HCEC 1CT (cell line): ENCODE data around the gene SEC24C.
"Not testable (repeated sequence)": the region's sequence is repeated elsewhere in the genome, so short reads cannot be mapped to it uniquely, and the experiment has no call there.

Source experiments
- DNase-seq: peaks from one replicate; pipeline ENCODE4 v3.0.0-alpha.2; 2017

SEC24C gene, protein sequence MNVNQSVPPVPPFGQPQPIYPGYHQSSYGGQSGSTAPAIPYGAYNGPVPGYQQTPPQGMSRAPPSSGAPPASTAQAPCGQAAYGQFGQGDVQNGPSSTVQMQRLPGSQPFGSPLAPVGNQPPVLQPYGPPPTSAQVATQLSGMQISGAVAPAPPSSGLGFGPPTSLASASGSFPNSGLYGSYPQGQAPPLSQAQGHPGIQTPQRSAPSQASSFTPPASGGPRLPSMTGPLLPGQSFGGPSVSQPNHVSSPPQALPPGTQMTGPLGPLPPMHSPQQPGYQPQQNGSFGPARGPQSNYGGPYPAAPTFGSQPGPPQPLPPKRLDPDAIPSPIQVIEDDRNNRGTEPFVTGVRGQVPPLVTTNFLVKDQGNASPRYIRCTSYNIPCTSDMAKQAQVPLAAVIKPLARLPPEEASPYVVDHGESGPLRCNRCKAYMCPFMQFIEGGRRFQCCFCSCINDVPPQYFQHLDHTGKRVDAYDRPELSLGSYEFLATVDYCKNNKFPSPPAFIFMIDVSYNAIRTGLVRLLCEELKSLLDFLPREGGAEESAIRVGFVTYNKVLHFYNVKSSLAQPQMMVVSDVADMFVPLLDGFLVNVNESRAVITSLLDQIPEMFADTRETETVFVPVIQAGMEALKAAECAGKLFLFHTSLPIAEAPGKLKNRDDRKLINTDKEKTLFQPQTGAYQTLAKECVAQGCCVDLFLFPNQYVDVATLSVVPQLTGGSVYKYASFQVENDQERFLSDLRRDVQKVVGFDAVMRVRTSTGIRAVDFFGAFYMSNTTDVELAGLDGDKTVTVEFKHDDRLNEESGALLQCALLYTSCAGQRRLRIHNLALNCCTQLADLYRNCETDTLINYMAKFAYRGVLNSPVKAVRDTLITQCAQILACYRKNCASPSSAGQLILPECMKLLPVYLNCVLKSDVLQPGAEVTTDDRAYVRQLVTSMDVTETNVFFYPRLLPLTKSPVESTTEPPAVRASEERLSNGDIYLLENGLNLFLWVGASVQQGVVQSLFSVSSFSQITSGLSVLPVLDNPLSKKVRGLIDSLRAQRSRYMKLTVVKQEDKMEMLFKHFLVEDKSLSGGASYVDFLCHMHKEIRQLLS

GRCh38 chr10:73743905-73744663 is at the start of gene SEC24C:
SEC24C (plus strand) TSS chr10:73744372; CDS start chr10:73746833, 2,461 bp downstream.
- peak; percentile 95 for DNase-seq

- DNase-seq: peak; percentile 2
Measured at GRCh38 chr10:73695302-73695701, 48.9 kb upstream of the SEC24C start.

DNA sequence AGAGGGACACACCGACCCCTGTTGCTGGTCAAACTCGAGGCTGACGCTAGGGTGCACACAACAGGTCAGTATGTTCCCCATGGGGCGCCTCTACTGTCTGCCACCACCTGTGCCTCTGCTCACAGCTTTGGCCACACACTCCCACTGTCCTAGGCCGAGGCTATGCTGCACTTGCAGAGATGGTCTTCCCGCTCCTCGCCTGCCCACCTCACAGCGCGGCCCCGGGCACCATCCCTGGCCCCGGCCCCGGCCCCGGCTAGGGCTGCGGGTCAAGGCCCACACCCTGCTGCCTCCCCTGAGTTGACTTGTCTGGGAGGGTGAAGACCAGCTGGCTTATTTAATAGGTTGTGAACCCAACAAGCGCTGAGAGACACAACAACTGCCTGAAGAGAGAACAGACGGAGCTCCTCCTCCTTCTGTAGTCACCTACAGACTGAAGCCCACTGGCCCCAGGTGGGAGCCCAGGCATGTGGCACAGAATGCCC is 46.5 kb upstream of the SEC24C start, which contains the start of gene AGAP5:
Gene AGAP5 (minus strand): TSS at position 435 of the 485 bp plus-strand sequence. CDS start 354 bp downstream, at position 81.
- DNase-seq: not testable (repeated sequence)

- not testable (repeated sequence) for DNase-seq
Measured at GRCh38 chr10:73698819-73699218, 45.4 kb upstream of the SEC24C start.

- DNase-seq: not testable (repeated sequence)
Measured at GRCh38 chr10:73703924-73704323, 40.2 kb upstream of the SEC24C start.

DNA sequence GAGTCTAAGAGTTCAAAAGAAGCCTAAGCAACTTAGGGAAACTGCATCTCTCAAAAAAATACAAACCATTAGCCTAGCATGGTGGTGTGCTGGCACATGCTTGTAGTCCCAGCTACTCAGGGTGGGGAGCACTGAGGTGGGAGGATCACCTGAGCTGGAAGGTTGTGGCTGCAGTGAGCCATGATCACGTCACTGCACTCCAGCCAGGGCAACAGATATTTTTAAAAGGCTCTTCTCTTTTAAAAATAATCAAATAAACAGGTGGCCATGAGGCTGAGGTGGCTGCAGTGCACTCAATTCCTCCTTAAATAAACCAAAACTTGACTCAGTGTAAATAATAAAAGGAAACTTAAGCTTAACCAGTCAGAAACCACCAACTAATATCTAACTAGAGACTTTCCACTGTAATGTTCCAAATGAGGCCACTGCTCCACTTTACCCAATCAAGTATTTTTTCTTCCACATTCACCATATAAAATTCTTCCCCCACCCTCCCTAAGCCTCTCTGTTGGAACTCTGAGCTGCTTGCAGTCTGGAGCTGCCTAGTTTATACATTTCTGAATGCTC is 38.6 kb upstream of the SEC24C start:
- not testable (repeated sequence) for DNase-seq

- not testable (repeated sequence) for DNase-seq
Measured at GRCh38 chr10:73706488-73706887, 37.7 kb upstream of the SEC24C start.

- not testable (repeated sequence) for DNase-seq
Measured at GRCh38 chr10:73707628-73708027, 36.5 kb upstream of the SEC24C start.

GRCh38 chr10:73708122-73708521 is 36.0 kb upstream of the SEC24C start:
- DNase-seq: not testable (repeated sequence)

DNA sequence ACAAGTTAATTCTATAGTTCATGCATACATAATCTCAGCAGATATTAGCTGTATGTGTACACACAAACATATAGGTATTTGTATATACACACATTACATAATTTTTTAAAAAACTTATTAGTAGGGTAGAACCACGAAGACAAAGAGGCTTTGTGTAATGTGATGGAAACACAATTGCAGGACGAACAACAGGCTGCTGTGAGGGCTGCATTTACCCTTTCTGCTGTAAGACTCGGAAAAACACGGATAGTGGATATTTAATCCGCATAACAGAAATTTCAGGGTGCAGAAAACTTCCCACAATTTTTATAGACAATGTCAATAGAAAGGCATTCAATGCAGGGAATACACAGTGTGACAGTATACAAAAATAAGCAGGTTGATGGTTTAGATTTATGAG is 32.5 kb upstream of the SEC24C start:
- not testable (repeated sequence) for DNase-seq

DNA sequence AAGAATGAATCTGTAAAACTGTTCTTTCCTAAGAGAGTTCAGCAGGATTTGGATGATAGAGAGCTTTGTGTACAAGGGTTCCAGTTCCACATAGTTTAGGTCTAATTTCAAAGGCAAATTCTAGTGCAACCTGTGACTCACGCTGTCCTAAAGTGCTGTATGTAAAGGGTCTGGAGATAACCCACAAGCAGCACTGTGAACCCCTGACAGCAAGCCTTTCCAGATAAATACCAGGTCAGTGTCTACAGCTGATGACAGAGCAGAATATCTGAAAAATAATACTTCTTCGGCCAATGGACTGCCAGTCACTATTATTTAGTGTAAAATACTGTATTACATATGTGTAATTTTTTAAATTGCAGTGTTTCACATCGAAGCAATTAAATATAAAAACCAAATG is 30.3 kb upstream of the SEC24C start:
- DNase-seq: not testable (repeated sequence)

DNA sequence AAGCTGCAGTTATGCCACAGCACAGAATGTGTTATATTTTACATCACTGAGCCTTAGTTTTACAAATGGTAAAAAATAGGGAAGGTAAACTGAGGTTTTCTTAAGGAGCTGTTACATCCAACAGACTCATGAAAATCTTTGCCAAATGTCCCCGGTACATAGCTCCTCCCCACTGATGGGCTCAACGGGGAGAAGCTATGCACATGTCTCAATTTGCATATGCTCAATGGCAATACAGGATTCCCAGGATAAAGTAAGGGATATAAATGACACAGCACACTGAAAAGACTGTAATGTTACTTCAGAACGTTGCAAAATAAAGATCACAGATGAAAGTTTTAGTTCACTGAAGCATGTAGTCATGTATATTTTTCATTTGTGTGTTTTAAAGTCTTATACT is 29.7 kb upstream of the SEC24C start:
- DNase-seq: not testable (repeated sequence)

- DNase-seq: not testable (repeated sequence)
Measured at GRCh38 chr10:73715179-73716156, 28.7 kb upstream of the SEC24C start.

GRCh38 chr10:73716251-73716650 is 27.9 kb upstream of the SEC24C start:
- DNase-seq: no peak

DNA sequence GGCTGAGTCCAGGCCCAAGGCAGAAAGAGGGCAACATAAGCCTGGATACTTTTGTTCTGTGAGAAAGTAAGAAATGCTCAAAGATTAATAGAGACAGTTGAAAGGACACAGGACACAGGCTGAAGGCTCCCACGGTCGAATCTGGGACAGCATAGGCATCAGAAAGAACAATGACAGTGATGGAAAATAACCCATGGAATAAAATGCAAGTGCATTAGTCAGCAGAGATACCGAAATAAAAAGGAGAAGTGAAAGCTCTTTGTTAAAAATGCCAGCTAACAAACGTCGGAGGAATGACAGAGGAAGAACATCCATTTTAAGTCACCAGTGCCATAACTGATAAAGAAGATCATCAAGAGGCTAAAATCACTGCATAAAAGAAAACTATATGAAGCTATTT is 26.6 kb upstream of the SEC24C start:
- no peak for DNase-seq

DNA sequence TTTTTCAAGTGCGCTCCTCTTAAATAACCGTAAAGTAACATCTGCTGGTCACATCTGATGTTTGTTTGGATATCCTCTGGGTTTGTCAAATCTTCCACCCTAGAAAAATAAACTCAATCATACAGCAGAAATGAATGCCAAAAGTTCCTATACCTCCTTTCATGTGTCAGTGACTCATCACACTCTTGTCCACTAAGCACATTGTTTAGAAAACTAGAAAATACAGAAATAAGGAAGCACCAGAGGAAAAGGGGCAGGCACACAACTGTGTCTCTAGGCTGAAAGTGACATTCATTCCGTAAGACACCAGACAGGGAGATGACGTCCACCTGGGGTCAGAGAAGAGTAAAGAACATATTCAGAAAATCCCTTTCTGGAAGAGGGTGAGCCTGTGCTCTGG is 23.6 kb upstream of the SEC24C start:
- DNase-seq: peak; percentile 69

DNA sequence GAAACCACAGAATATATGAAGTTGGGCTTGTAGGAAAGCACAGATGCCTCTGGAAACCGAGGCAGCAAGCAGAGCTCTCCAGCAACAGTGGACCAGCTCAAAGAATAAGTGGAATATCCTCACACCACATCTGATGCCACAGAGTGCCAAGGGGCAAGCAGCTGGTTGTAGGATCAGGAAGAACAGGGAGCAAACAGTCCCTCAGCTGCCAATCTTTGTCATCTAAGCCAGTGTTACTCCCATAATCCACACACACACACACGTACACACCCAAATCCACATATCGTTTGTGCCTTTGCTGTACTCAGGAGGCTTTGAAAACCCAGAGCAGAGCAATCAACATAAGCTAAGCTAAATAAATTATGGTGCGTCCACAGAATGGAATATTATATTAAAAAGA is 20.7 kb upstream of the SEC24C start:
- no peak for DNase-seq

GRCh38 chr10:73729781-73730152 is 14.4 kb upstream of the SEC24C start:
- peak; percentile 32 for DNase-seq

GRCh38 chr10:73730153-73730906 is 13.8 kb upstream of the SEC24C start:
- peak; percentile 88 for DNase-seq
